ENCODE results near the gene MMP7.

MMP7 gene, protein sequence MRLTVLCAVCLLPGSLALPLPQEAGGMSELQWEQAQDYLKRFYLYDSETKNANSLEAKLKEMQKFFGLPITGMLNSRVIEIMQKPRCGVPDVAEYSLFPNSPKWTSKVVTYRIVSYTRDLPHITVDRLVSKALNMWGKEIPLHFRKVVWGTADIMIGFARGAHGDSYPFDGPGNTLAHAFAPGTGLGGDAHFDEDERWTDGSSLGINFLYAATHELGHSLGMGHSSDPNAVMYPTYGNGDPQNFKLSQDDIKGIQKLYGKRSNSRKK

DNA sequence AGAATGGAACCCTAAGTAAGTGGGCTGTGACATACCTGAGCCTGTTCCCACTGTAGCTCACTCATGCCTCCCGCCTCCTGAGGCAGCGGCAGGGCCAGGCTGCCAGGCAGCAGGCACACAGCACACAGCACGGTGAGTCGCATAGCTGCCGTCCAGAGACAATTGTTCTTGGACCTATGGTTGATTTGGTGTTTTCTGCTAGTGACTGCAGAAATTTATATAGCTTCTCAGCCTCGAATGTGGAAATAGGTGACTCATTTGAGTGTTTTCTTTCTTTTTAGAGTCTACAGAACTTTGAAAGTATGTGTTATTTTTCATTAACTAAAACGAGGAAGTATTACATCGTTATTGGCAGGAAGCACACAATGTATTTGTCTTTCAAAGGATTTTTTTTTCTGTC, at the start of gene MMP7:
TSS of gene MMP7 (minus strand) at position 190 of the 400 bp plus-strand sequence. CDS start at position 143, 47 bp downstream.
- DNase-seq (ENCODE audit: low read depth): no peak

DNA sequence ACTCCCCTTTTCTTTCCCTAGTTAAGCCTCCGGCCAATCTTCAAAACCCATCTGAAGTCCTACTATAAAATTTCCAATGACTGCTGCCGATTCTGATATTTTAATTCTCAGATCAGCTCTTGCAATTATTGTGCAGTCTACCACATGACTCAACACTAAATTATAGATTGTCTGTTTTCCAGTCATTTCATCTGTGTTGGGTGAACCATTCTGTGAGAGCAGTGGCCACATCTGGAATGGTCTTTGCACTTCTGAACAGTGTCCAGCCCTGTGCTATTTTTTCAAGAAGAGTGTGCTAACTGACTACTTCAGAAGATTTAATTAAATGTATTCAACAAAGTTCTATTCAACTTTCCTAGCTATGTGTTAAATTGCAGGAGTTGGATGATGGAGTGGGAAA, 47.2 kb upstream of the MMP7 start:
- DNase-seq (ENCODE audit: low read depth): no peak

- DNase-seq (ENCODE audit: low read depth): no peak
Measured at GRCh38 chr11:102577182-102577581, 46.6 kb upstream of the MMP7 start.

GRCh38 chr11:102576350-102576749, 45.8 kb upstream of the MMP7 start:
- DNase-seq (ENCODE audit: low read depth): no peak

- DNase-seq (ENCODE audit: low read depth): no peak
Measured at GRCh38 chr11:102575012-102575411, 44.5 kb upstream of the MMP7 start.

GRCh38 chr11:102573851-102574250, 43.3 kb upstream of the MMP7 start:
- no peak for DNase-seq (ENCODE audit: low read depth)

DNA sequence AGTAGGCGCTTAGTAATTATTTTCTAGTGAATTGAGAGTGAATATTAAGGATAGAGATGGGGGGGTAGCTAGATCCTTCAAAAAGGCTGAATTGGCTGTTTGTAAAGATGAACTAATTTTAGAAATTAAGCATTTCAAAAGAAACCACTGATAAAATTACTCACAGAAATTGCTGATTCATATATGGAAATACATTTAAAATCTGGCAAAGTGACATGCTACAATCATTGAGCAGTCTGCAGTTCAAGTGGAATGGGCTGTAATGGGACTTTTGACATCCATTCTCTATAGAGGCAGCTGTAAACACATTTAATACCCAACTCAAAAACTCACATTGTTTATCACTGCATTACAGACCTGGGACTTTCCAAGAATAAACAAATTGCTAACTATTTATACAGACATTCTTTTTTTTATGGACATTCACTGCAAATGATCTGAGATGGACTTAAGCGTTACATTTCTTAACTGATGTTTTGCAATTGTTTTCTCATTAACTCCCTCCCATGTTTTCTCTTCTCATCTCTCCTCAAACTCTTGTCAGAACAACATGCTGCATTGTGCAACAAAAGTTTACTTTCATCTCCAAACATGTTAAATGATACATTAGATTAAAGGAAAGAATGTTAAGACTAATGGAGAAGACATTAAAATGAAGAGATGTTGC, 42.1 kb upstream of the MMP7 start:
- no peak for DNase-seq (ENCODE audit: low read depth)

DNA sequence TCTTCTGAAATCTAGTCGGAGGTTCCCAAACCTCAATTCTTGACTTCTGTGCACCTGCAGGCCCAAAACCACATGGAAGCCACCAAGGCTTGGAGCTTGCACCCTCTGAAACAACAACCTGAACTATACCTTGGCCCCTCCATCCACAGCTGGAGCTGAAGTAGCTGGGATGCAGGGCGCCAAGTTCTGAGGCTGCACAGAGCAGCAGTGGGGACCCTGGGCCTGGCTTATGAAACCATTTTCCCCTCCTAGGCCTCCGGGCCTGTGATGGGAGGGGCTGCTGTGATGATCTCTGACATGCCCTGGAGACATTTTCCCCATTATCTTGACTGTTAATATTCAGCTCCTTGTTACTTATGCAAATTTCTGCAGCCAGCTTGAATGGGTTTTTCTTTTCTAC, 38.3 kb upstream of the MMP7 start:
- DNase-seq (ENCODE audit: low read depth): no peak

DNA sequence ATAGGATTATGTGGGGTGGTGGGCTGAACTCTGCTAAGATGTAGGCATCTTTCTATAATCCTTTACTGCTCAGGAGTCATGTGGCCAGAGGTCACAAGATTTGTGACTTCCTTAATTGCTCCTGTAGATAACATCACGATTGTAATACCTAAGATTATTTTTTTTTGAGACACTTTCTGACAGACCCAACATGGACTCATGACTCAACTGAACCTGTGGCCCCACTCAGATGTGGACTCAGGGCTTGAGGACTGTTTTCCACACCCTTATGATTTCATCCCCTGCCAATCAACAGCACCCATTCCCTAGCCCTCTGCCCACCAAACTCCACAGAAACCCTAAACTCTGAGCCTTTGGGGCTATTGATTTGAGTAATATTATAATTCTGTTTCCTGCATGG, 35.6 kb upstream of the MMP7 start:
- DNase-seq (ENCODE audit: low read depth): no peak

- DNase-seq (ENCODE audit: low read depth): no peak
Measured at GRCh38 chr11:102564110-102564509, 33.6 kb upstream of the MMP7 start.

DNA sequence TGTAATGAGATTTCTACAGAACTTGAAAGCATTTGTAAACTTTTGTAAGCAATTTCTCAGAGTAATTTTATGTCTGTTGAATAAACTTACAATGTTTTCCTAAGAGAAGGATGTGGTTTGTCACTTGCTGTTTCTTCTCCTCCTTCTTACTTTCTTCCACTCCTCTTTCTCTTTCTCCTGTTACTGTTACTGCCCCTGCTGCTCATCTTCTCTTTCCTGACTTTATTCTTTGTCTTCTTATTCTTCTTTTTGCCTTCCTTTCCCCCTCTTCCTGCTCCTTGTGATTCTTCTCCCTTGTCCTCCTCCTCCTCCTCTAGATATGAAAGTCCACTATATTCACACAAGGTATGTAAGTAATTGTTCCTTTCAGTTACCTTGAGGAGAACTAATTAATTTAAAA, 31.1 kb upstream of the MMP7 start:
- no peak for DNase-seq (ENCODE audit: low read depth)

DNA sequence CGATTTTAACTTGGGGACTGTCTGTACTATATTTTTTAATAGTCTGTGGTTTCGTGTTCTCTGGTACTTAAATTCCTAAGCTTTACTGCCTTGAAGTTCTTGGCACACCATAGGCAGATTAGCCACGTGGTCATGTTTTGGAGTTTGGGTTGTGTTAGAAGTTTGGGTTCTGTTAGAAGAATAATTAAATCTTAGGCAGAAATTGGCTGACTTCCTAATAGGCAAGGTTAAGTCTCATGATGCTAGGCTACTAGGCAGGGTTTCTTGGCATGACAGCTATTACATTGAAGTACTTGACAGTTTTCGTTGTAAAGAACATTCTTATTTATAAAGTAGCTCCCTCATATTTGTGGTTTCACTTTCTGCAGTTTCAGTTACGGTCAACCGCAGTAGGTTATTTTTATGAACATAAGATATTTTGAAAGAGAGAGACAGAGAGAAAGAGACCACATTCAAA, 30.0 kb upstream of the MMP7 start:
- no peak for DNase-seq (ENCODE audit: low read depth)

- DNase-seq (ENCODE audit: low read depth): no peak
Measured at GRCh38 chr11:102559839-102560238, 29.3 kb upstream of the MMP7 start.

GRCh38 chr11:102555091-102555490, 24.5 kb upstream of the MMP7 start:
- DNase-seq (ENCODE audit: low read depth): no peak

GRCh38 chr11:102553835-102554282, 23.3 kb upstream of the MMP7 start:
- DNase-seq (ENCODE audit: low read depth): no peak

GRCh38 chr11:102552447-102553194, 22.1 kb upstream of the MMP7 start:
- no peak for DNase-seq (ENCODE audit: low read depth)

- no peak for DNase-seq (ENCODE audit: low read depth)
Measured at GRCh38 chr11:102552020-102552419, 21.5 kb upstream of the MMP7 start.

GRCh38 chr11:102551169-102551781, 20.7 kb upstream of the MMP7 start:
- DNase-seq (ENCODE audit: low read depth): no peak

GRCh38 chr11:102546923-102547471, 16.4 kb upstream of the MMP7 start:
- no peak for DNase-seq (ENCODE audit: low read depth)

DNA sequence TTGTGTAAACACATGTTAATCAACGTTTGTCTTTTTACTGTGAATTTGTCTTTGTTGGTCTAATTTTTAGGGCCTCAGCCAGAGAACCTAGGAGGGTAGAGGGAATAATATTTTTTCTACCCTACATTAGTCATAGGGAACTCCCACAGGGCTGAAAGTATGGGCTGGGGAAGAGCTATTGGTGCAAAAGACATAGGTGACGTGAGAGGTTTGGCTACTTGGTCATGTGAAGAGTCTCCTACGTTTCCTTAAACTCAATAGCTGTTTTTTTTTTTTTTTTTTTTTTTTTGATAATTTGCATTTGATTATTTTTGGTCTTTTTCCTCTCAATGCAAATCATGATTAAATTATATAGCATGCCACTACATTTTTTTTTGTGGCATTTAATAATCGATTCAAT, 15.9 kb upstream of the MMP7 start:
- no peak for DNase-seq (ENCODE audit: low read depth)

DNA sequence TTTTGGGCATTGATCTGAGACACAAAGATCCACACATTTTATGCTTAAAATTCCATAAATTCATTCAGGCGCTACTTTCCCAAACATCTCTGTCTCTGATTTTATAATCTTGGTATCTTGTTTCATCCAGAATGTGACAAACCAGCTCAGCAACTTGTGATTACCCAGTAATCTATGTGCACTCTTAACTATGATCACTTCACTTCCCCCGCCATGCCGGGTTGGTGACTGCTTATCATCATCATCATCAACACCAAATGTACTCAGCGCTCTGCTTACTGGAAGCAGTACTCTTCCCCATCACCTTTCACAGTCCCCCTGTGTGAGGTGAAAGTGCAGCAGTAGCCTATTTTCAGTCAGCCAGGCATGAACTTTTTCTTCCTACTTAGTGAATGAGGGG, 15.2 kb upstream of the MMP7 start:
- no peak for DNase-seq (ENCODE audit: low read depth)

DNA sequence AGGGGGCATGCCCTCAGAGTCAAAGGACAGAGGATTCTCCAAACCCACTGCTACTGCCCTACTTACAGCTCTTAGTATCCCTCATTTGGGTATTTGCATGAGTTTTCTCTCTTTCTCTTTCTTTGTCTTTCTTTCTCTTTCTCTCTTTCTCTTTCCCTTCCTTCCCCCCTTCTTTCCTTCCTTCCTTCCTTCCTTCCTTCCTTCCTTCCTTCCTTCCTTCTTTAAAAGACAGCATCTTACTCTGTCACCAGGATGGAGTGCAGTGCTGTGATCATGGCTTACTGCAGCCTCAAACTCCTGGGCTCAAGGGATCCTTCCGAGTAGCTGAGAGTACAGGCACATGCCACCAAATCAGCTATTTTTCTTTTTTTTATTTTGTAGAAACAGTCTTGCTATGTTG, 14.0 kb upstream of the MMP7 start:
- no peak for DNase-seq (ENCODE audit: low read depth)

Measured in stimulated activated CD8-positive, alpha-beta memory T cell treated with anti-CD3 and anti-CD28 coated beads, Interleukin-15, amount 100 ng/mL, for 1 hour (primary cell).